Prostate gland (tissue), 2 donors: ENCODE measurements around the gene RNF152. TPM values are rescaled to one million over a fixed set of nuclear protein-coding genes. Genes with fewer than 3 reads are reported as not detected.

Experiments
- DNase-seq: peaks from one replicate; pipeline ENCODE4 v3.0.0-alpha.2; 2019; ENCODE audit warnings: low spot score
- H3K27ac ChIP-seq, 2 donors: fragments of 200-600 bp; sonication (generic); 2 replicates each; pipeline ENCODE4 v1.5.1; 2017 to 2019
- H3K27me3 ChIP-seq: fragments of 200-600 bp; sonication (generic); replicated peaks from 2 replicates; pipeline ENCODE4 v1.5.1; 2019; ENCODE audit not compliant: insufficient read depth
- H3K36me3 ChIP-seq, 2 donors: fragments of 200-600 bp; sonication (generic); 1 replicate in 1 of 2; 2 replicates in 1 of 2; pipeline versions ENCODE4 v1.5.1 to v1.8.1; 2017 to 2019
- H3K4me1 ChIP-seq: fragments of 200-600 bp; sonication (generic); replicated peaks from 2 replicates; pipeline ENCODE4 v1.5.1; 2019
- H3K4me3 ChIP-seq, 2 donors: fragments of 200-600 bp; sonication (generic); 2 replicates each; pipeline ENCODE4 v1.5.1; 2017 to 2019
- H3K9me3 ChIP-seq: fragments of 200-600 bp; sonication (generic); 2 replicates; pipeline ENCODE4 v1.5.1; 2017
- CTCF ChIP-seq, 4 experiments: fragments of 200-600 bp in 2 of 4; fragments of 450-650 bp in 2 of 4; sonication (generic) in 2 of 4; IDR thresholded peaks; 1 replicate in 3 of 4; 2 replicates in 1 of 4; pipeline ENCODE4 v1.5.1; 2016 to 2019; ENCODE audit warnings: antibody characterized with exemption in 4 of 4, mild to moderate bottlenecking in 2 of 4, moderate library complexity in 2 of 4
- POLR2A ChIP-seq: fragments of 450-650 bp; IDR thresholded peaks from one replicate; pipeline ENCODE4 v1.6.1; 2016; ENCODE audit warnings: antibody characterized with exemption, mild to moderate bottlenecking
- POLR2AphosphoS5 ChIP-seq: sonication (generic); formaldehyde crosslinking; IDR thresholded peaks from one replicate; pipeline ENCODE4 v1.6.1; 2017; ENCODE audit warnings: antibody characterized with exemption
- WGBS: methylation state at CpG from one replicate; pipeline ENCODE4 v1.1.5; 2018; 5-methylcytosine and 5-hydroxymethylcytosine counted together
- intact Hi-C: fragments of 100-400 bp; cut with DNase I; formaldehyde crosslinking; loops from one replicate; pipeline ENCODE4 v1.14.2; 2022
- total RNA-seq, 2 donors: library from RNA; depleted of rRNA; stranded (reverse); fragments of >200 nt; gene quantifications; one replicate each; pipeline ENCODE4 v1.1.0, GENCODE V29; 2016

RNF152 gene
- total RNA-seq, 2 donors from 2014 or later, result 15.5 to 38.9 TPM

DNA sequence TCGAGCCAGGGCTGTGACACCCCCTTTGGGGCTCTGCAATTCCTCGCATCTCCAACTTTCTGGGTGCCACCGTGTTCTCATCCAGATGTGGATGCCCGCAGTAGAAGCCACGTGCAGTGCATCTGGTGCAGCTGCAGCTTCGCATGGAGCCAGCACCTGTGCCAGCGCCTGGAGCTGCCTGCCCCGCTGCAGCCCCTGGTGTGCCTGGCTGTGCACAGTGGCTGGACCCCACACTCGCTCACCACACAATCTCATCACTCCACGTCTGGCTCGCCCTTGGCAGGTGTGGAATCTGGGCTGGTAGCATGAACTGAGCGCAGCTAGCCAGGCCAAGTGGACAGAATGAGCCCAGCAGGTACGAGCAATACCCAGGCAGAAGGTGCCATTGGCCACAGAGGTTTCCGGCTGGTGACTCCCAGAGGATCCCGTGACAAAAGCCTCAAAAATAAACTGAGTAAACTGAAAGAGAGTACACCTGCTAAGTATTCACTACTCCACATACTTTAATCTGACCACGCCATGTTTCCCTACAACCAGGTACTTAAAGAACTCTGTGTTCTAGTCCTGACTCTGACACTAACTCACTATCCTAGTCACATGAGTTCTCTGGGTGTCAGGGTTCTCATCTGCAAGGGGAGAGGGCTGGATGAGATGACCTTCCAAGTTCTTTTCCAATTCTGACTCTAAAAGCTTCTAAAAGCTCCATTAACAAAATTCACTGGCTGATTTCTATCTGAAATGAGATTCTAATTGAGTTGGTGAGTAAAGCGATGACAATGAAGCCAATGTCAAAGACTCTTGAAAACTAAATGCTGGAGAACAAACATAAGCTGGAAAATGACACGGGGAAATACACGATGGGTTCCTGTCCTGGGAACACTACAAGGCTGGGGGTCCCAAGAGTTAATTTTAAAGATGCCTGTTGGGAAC lies 37.1 kb downstream of the RNF152 start:
- intact Hi-C loops, result no loop called here
- H3K9me3 ChIP-seq, result no peaks in the 10 kb centered on the region
- H3K4me1 ChIP-seq, result no peaks in the 10 kb centered on the region
- no peaks in the 10 kb centered on the region for H3K36me3 ChIP-seq
- H3K27ac ChIP-seq, result no peak overlapping the region
- H3K4me3 ChIP-seq, result no peak overlapping the region
- 91% methylated on average over 18 of the region's 19 CpGs for WGBS
- TF ChIP-seq POLR2A (no peak), POLR2AphosphoS5 (no peak), CTCF (IDR thresholded peaks at IDR 0.05) (no peak)
- no peak for DNase-seq
- no peaks in the 10 kb centered on the region for H3K27me3 ChIP-seq

DNA sequence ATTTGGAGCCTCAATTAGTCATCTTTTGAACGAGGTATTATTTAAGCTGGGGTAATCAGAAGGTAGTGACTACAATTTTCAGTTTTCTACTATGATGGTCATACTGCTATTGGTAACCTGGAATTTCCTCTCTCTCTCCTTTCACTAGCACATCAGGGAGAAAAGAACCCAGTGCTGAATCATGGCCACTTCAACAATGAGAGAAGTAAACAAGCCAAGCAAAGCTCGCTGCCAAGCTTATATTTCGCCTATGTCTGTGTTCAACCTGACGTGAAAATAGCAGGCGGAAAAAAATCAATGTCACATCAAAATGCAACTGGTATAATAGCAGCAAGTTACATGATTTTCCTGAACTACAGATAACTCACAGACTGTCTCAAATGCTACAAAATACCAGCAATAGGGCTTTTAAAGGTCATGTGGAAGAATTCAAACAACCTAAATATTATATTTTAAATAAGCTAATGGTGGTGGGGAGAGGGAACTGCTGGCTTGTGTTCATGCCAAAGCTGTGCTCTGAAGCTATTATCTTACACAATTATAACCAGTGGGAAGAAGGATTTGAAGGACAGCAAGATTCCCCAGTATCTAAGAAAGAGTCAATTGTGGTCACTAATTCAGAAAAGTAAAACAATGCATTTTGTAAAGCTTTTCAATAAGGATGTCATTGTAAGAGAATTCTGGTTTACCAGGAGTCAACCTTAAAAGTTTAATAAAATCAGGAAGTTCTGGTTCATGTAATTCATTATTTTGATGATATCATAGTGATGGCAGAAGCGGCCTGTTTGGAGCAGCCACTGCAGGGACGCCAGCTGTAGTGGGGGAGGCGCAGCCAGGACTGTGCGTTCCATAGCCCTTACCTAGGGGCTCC lies 38.0 kb downstream of the RNF152 start:
- TF ChIP-seq POLR2A, result no peak
- TF ChIP-seq CTCF (IDR thresholded peaks at IDR 0.05), result no peak
- TF ChIP-seq POLR2AphosphoS5, result no peak
- intact Hi-C loops, result no loop called here
- DNase-seq, result no peak
- Histone ChIP-seq H3K27me3 (no peaks in the 10 kb centered on the region), H3K4me1 (no peaks in the 10 kb centered on the region), H3K27ac (no peak overlapping the region), H3K36me3 (no peaks in the 10 kb centered on the region), H3K4me3 (no peak overlapping the region), H3K9me3 (no peaks in the 10 kb centered on the region)
- 58% methylated on average over 9 of the region's 9 CpGs for WGBS

GRCh38 chr18:61853855-61854254 lies 39.0 kb downstream of the RNF152 start:
- Histone ChIP-seq H3K27me3 (no peaks in the 10 kb centered on the region), H3K36me3 (no peaks in the 10 kb centered on the region), H3K27ac (no peak overlapping the region), H3K4me1 (no peaks in the 10 kb centered on the region), H3K4me3 (no peak overlapping the region), H3K9me3 (no peaks in the 10 kb centered on the region)
- no peak for DNase-seq
- TF ChIP-seq POLR2AphosphoS5 (no peak), POLR2A (no peak), CTCF (IDR thresholded peaks at IDR 0.05) (no peak)
- intact Hi-C loops, result no loop called here
- WGBS, result 90% methylated on average over 3 of the region's 3 CpGs

DNA sequence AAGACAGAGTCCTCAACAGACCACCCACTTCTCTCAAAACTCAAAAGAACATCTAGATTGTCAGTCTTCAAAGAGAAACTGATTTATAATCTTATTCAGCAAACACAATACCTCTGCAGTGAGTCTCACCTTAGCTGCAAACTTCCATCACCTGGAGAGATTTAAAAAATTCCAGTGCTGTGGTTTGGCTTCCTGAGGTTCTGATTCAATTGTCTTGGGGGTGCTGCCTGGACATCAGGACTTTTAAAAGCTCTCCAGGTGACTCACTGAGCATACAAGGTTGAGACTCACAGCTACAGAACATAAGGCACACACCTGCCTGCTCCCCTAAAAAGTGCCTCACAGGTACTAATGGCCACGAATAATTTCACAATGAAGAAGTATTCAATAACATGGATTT lies 40.3 kb downstream of the RNF152 start:
- Histone ChIP-seq H3K4me1 (no peaks in the 10 kb centered on the region), H3K9me3 (no peaks in the 10 kb centered on the region), H3K4me3 (no peak overlapping the region), H3K27ac (no peak overlapping the region), H3K27me3 (no peaks in the 10 kb centered on the region), H3K36me3 (no peaks in the 10 kb centered on the region)
- 48% methylated on average over 1 of the region's 1 CpG for WGBS
- no peak for DNase-seq
- no peak for TF ChIP-seq POLR2AphosphoS5
- TF ChIP-seq POLR2A, result no peak
- no peak for TF ChIP-seq CTCF (IDR thresholded peaks at IDR 0.05)
- intact Hi-C loops, result no loop called here
